NCI-H748 (cell line): ENCODE data around the gene VPS45.

ENCODE experiments used
- DNase-seq: peaks from one replicate; lab custom pipeline; 2025; ENCODE audit not compliant: unreplicated experiment; lab: John Stamatoyannopoulos, UW

VPS45 gene

GRCh38 chr1:150186789-150187559 lies 119.4 kb downstream of the VPS45 start:
- peak; percentile 55 for DNase-seq

DNA sequence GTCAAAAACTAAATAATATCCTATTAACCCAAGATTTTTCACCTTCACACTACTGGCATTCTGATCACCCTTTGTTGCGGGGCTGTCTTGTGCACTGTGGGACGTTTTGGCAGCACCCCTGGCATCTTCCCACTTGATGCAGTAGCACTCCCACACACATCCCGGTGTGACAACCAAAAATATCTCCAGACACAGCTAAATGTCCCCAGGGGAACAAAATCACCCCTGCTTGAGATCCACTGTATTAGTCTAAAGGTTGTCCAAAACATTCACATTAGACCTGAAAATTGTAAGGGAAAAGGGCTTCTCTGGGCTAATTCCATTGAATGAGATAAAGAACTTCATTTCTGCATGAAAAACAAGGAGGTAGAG lies 120.0 kb downstream of the VPS45 start:
- no peak for DNase-seq

GRCh38 chr1:150192012-150192411 lies 124.4 kb downstream of the VPS45 start:
- DNase-seq, result no peak

DNA sequence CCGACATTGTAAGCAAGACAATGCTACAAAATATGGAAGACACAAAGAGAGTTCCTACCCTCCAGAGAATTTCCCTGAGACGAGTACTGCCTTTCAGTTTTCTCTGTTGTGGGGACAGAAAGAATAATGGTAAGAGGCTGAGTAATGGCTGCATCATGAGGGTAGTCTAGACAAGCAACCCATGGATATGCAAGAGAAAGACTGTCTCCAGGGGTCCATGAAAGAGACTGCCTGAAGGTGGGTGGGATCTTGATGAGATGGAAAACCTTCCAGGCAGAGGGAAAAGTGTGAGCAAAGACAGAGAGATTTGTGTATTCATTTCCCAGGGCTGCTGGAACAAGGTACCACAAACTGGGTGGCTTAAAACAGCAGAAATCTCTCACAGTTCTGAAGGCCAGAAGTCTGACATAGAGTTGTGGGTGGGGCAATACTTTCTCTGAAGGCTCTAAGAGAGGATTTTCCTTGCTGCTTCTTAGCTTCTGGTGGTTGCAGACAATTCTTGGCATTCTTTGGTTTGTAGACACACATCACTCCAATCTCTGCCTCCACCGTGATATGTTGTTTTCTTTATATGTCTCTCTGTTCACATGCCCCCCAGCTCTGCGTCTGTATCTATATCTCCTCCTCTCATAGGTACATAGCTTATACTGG lies 126.9 kb downstream of the VPS45 start:
- DNase-seq, result no peak
